ENCODE results near the gene FOXL2NB. TPM values are rescaled to one million over a fixed set of nuclear protein-coding genes. Genes with fewer than 3 reads are reported as not detected.
A peak's percentile ranks its signal among the peaks of the same experiment; 100 is the strongest.

Gene FOXL2NB
- total RNA-seq, 6 donors from 2014 or later = 0.07 TPM; not detected in 5

- no peak for TF ChIP-seq POLR2A (IDR thresholded peaks at IDR 0.05)
- TF ChIP-seq POLR2AphosphoS5 (IDR thresholded peaks at IDR 0.05) = no peak
- TF ChIP-seq, protein P1, sequence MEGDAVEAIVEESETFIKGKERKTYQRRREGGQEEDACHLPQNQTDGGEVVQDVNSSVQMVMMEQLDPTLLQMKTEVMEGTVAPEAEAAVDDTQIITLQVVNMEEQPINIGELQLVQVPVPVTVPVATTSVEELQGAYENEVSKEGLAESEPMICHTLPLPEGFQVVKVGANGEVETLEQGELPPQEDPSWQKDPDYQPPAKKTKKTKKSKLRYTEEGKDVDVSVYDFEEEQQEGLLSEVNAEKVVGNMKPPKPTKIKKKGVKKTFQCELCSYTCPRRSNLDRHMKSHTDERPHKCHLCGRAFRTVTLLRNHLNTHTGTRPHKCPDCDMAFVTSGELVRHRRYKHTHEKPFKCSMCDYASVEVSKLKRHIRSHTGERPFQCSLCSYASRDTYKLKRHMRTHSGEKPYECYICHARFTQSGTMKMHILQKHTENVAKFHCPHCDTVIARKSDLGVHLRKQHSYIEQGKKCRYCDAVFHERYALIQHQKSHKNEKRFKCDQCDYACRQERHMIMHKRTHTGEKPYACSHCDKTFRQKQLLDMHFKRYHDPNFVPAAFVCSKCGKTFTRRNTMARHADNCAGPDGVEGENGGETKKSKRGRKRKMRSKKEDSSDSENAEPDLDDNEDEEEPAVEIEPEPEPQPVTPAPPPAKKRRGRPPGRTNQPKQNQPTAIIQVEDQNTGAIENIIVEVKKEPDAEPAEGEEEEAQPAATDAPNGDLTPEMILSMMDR (IDR thresholded peaks at IDR 0.05) = no peak
- no peak for TF ChIP-seq EP300 (IDR thresholded peaks at IDR 0.05)
- no peaks in the 10 kb centered on the region for H3K36me3 ChIP-seq
- no peak for ATAC-seq (ENCODE audit: low FRiP score in 2 of 2)
- no peaks in the 10 kb centered on the region for H3K9me3 ChIP-seq
- no peak overlapping the region for H3K27ac ChIP-seq
- WGBS, 2 donors = 73 to 76% methylated on average over 7 of the region's 7 CpGs
- DNase-seq = no peak
- peaks cover 41 to 47% (median 45%) of the 10 kb centered on the region in 4 donors for H3K4me1 ChIP-seq
- peaks cover 0 to 48% (median 36%) of the 10 kb centered on the region in 4 donors for H3K27me3 ChIP-seq
- peak overlapping the region in 1 of 4 donors; percentile 34 for H3K4me3 ChIP-seq
These were observed 11.5 kb upstream of the FOXL2NB start for GRCh38 chr3:138935505-138935862.

GRCh38 chr3:138935863-138936740 lies 10.9 kb upstream of the FOXL2NB start:
- WGBS, 2 donors = 6 to 7% methylated on average over 6 to 44 of the region's 58 CpGs
- Histone ChIP-seq H3K4me1 (peaks cover 41 to 47% (median 45%) of the 10 kb centered on the region in 4 donors), H3K27me3 (peaks cover 0 to 54% (median 39%) of the 10 kb centered on the region in 4 donors)

DNA sequence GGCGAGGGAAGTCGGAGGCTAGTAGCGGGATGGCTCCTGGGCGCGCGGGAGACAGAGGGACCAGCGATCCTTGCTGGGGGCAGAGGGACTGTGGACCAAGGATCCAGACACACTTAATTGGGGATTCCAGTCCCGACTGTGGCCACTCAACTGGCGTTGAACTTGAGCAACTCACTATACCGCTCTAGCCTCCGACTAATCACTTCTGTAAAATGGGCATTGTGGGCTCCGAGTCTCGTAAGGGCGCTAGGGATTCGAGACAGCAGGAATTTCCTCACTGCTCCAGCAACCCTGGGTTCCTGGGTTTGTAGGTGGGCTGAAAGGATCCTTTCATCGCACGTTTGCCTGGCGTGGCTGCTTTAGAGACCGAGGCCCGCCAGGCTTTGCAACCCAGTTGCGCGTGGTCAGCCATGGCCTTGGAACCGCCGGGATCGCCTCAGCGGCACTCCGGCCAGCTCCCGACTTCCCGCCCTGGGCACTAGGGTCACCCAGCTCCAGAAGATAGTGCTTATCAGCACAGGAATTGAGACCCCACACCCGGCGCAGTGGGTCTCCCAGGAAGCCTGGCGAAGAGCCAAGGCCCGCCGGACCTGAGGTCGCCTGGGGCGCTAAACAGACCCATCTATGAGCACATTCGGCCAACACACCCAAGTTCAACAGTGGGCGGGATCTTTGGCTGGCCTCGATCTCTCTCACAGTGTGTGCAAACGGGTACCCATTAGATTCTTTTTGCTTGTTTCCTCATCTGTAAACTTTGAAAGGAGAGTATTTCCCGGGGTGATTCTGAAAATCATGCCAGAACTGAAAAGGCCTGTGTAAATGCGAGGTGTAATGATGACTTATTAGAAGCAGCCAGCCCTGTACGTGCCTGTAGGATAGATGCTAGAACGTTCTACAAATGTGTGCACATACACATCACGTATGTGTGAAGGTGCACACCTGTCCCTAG lies 10.0 kb upstream of the FOXL2NB start:
- DNase-seq = peak in 1 of 2 donors; percentile 74
- peak in 1 of 2 donors; percentile 28 for ATAC-seq (ENCODE audit: low FRiP score in 2 of 2)

More at GRCh38 chr3:138935863-138936740, 10.9 kb upstream of the FOXL2NB start:
- peak overlapping the region in 3 of 4 donors; percentile 23 to 42 (median 34) for H3K4me3 ChIP-seq
- no peaks in the 10 kb centered on the region for H3K9me3 ChIP-seq
- no peaks in the 10 kb centered on the region for H3K36me3 ChIP-seq
- no peak overlapping the region for H3K27ac ChIP-seq
- ATAC-seq (ENCODE audit: low FRiP score in 2 of 2) (peak; percentile 81 to 94), DNase-seq (peak; percentile 67 to 95)
- TF ChIP-seq POLR2A (IDR thresholded peaks at IDR 0.05) (no peak), EP300 (IDR thresholded peaks at IDR 0.05) (no peak), POLR2AphosphoS5 (IDR thresholded peaks at IDR 0.05) (no peak)
- TF ChIP-seq, protein P1 (IDR thresholded peaks at IDR 0.05) = peak; percentile 87 to 98 (median 92)

GRCh38 chr3:138937690-138938055 lies 9.3 kb upstream of the FOXL2NB start:
- ATAC-seq (ENCODE audit: low FRiP score in 2 of 2) (no peak), DNase-seq (no peak)
- TF ChIP-seq, protein P1 (IDR thresholded peaks at IDR 0.05) = no peak
- TF ChIP-seq POLR2A (IDR thresholded peaks at IDR 0.05) (no peak), POLR2AphosphoS5 (IDR thresholded peaks at IDR 0.05) (no peak), EP300 (IDR thresholded peaks at IDR 0.05) (no peak)
- H3K4me1 ChIP-seq = peaks cover 41 to 47% (median 45%) of the 10 kb centered on the region in 4 donors
- no peaks in the 10 kb centered on the region for H3K9me3 ChIP-seq
- 4% methylated on average over 29 of the region's 29 CpGs; no CpG with 5 or more reads in 1 of the 2 donors for WGBS, 2 donors
- no peak overlapping the region for H3K4me3 ChIP-seq
- H3K27ac ChIP-seq = no peak overlapping the region
- H3K36me3 ChIP-seq = no peaks in the 10 kb centered on the region
- peaks cover 2 to 70% (median 47%) of the 10 kb centered on the region in 4 donors for H3K27me3 ChIP-seq

More for the DNA sequence above, 10.0 kb upstream of the FOXL2NB start:
- TF ChIP-seq POLR2AphosphoS5 (IDR thresholded peaks at IDR 0.05) (no peak), EP300 (IDR thresholded peaks at IDR 0.05) (no peak), POLR2A (IDR thresholded peaks at IDR 0.05) (no peak)
- TF ChIP-seq, protein P1 (IDR thresholded peaks at IDR 0.05) = no peak
- no peak overlapping the region for H3K27ac ChIP-seq
- WGBS, 2 donors = 10% methylated on average over 13 to 44 of the region's 45 CpGs
- H3K4me1 ChIP-seq = peaks cover 41 to 47% (median 45%) of the 10 kb centered on the region in 4 donors
- no peaks in the 10 kb centered on the region for H3K36me3 ChIP-seq
- H3K27me3 ChIP-seq = peaks cover 2 to 63% (median 43%) of the 10 kb centered on the region in 4 donors
- H3K9me3 ChIP-seq = no peaks in the 10 kb centered on the region
- H3K4me3 ChIP-seq = peak overlapping the region in 2 of 4 donors; percentile 23 to 34

Data from upper lobe of left lung (tissue), 6 donors.